Measurements from ENCODE around the gene GNAQ. TPM values are rescaled to one million over a fixed set of nuclear protein-coding genes. Genes with fewer than 3 reads are reported as not detected.

GNAQ gene
- polyA plus RNA-seq, 3 donors, result 8.3 to 51.0 (median 9.6) TPM

DNA sequence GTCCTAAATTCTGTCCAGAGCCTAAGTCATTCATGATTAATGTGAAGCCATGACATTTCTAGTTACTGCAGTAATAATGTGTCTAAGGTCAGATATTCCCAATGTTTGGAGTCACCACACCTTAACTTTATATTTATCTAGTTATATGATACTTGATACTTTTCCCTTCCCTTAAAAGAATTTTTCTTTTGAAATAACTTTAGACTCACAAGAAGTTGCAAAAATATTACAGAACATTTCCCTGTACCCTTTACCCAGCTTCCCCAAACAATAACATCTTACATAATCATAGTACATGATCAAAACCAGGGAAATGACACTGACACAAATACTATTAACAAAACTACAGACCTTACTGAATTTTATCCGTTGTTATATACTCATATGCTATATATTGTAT, 233.5 kb downstream of the GNAQ start:
- Histone ChIP-seq H3K4me3 (replicated peaks in 1 of 3; ENCODE audit: low read depth in 2 of 3, low read length in 3 of 3) (no peak overlapping the region), H2AFZ (ENCODE audit: insufficient read depth, low read depth, low read length, poor library complexity, severe bottlenecking) (no peak overlapping the region), H3K9me3 (replicated peaks in 1 of 2; ENCODE audit: control insufficient read depth in 1 of 2, insufficient read depth in 1 of 2, low read length in 2 of 2) (no peaks in the 10 kb centered on the region), H3K27ac (ENCODE audit: low read depth in 1 of 2, low read length in 2 of 2) (peak overlapping the region in 1 of 2 donors; percentile 63), H3K27me3 (ENCODE audit: control insufficient read depth in 2 of 2, insufficient read depth in 2 of 2, low read length in 2 of 2) (no peaks in the 10 kb centered on the region), H3K36me3 (replicated peaks in 1 of 2; ENCODE audit: control insufficient read depth in 1 of 2, insufficient read depth in 2 of 2, low read length in 2 of 2) (peaks cover 30 to 66% of the 10 kb centered on the region in 2 donors), H3K79me2 (ENCODE audit: insufficient read depth, low read length) (peaks cover 60% of the 10 kb centered on the region), H3K4me2 (replicated peaks; ENCODE audit: extremely low read depth, low read length, poor library complexity, severe bottlenecking) (no peak overlapping the region), H4K20me1 (ENCODE audit: insufficient read depth, low read length) (peaks cover 79% of the 10 kb centered on the region), H3K4me1 (ENCODE audit: control insufficient read depth in 1 of 2, insufficient read depth in 2 of 2, low read length in 2 of 2) (peaks cover 16 to 28% of the 10 kb centered on the region in 2 donors), H3K9ac (ENCODE audit: insufficient read depth, low read length, poor library complexity, severe bottlenecking) (no peak overlapping the region)
- Mint-ChIP-seq H3K4me1 (peaks cover 40% of the 10 kb centered on the region), H3K36me3 (peaks cover 37 to 49% of the 10 kb centered on the region in 2 donors), H3K4me3 (no peak overlapping the region), H3K27me3 (ENCODE audit: low read depth in 3 of 3) (no peaks in the 10 kb centered on the region), H3K27ac (peak overlapping the region in 6 of 7 donors; percentile 25 to 84 (median 66)), H3K9me3 (no peaks in the 10 kb centered on the region)
- TF ChIP-seq, protein P1, sequence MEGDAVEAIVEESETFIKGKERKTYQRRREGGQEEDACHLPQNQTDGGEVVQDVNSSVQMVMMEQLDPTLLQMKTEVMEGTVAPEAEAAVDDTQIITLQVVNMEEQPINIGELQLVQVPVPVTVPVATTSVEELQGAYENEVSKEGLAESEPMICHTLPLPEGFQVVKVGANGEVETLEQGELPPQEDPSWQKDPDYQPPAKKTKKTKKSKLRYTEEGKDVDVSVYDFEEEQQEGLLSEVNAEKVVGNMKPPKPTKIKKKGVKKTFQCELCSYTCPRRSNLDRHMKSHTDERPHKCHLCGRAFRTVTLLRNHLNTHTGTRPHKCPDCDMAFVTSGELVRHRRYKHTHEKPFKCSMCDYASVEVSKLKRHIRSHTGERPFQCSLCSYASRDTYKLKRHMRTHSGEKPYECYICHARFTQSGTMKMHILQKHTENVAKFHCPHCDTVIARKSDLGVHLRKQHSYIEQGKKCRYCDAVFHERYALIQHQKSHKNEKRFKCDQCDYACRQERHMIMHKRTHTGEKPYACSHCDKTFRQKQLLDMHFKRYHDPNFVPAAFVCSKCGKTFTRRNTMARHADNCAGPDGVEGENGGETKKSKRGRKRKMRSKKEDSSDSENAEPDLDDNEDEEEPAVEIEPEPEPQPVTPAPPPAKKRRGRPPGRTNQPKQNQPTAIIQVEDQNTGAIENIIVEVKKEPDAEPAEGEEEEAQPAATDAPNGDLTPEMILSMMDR (IDR thresholded peaks at IDR 0.05), result no peak
- WGBS (ENCODE audit: insufficient coverage), result no CpG with 5 or more reads among the region's 1 CpG
- DNase-seq, result peak in 1 of 3 donors; percentile 14
- intact Hi-C loops (cut with micrococcal nuclease), result no loop called here

DNA sequence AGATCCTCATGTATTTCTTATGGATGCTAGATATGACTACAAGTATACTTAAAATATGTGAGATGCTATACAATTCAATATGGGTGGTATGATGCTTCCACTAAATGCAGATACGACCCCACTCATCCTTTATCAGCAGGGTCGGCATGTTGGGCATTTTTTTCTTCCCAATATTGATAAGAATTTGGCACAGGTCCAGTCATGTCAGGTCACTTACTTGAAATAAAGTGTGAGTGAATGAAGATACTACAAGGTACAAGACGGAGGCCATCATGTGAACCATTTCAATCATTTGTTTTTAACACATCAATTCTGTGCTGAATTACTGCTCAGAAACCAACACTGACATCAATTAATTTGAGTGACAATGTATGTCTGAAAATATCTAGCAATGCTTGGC, 236.6 kb downstream of the GNAQ start:
- Mint-ChIP-seq H3K9me3 (no peaks in the 10 kb centered on the region), H3K36me3 (peaks cover 53 to 64% of the 10 kb centered on the region in 2 donors), H3K27ac (no peak overlapping the region), H3K4me3 (no peak overlapping the region), H3K27me3 (ENCODE audit: low read depth in 3 of 3) (no peaks in the 10 kb centered on the region), H3K4me1 (peaks cover 38% of the 10 kb centered on the region)
- H4K20me1 ChIP-seq (ENCODE audit: insufficient read depth, low read length), result peaks cover 80% of the 10 kb centered on the region
- no peak overlapping the region for H3K4me2 ChIP-seq (replicated peaks; ENCODE audit: extremely low read depth, low read length, poor library complexity, severe bottlenecking)
- no peaks in the 10 kb centered on the region for H3K9me3 ChIP-seq (replicated peaks in 1 of 2; ENCODE audit: control insufficient read depth in 1 of 2, insufficient read depth in 1 of 2, low read length in 2 of 2)
- no peak overlapping the region for H3K4me3 ChIP-seq (replicated peaks in 1 of 3; ENCODE audit: low read depth in 2 of 3, low read length in 3 of 3)
- no peak for DNase-seq
- H3K4me1 ChIP-seq (ENCODE audit: control insufficient read depth in 1 of 2, insufficient read depth in 2 of 2, low read length in 2 of 2), result peaks cover 16 to 28% of the 10 kb centered on the region in 2 donors
- H3K27me3 ChIP-seq (ENCODE audit: control insufficient read depth in 2 of 2, insufficient read depth in 2 of 2, low read length in 2 of 2), result no peaks in the 10 kb centered on the region
- peaks cover 49 to 74% of the 10 kb centered on the region in 2 donors for H3K36me3 ChIP-seq (replicated peaks in 1 of 2; ENCODE audit: control insufficient read depth in 1 of 2, insufficient read depth in 2 of 2, low read length in 2 of 2)
- H3K27ac ChIP-seq (ENCODE audit: low read depth in 1 of 2, low read length in 2 of 2), result no peak overlapping the region
- H3K9ac ChIP-seq (ENCODE audit: insufficient read depth, low read length, poor library complexity, severe bottlenecking), result no peak overlapping the region
- H2AFZ ChIP-seq (ENCODE audit: insufficient read depth, low read depth, low read length, poor library complexity, severe bottlenecking), result no peak overlapping the region
- H3K79me2 ChIP-seq (ENCODE audit: insufficient read depth, low read length), result peaks cover 44% of the 10 kb centered on the region
- TF ChIP-seq, protein P1 (IDR thresholded peaks at IDR 0.05), result no peak
- WGBS (ENCODE audit: insufficient coverage), result no CpG with 5 or more reads among the region's 3 CpGs
- intact Hi-C loops (cut with micrococcal nuclease), result no loop called here

Data from CD14-positive monocyte (primary cell).